NCI-H446 (cell line): Measurements from ENCODE around the gene COL25A1.

ENCODE experiments used
- DNase-seq, 2 experiments: peaks; one replicate each; lab custom pipeline; 2025; lab: John Stamatoyannopoulos, UW

The COL25A1 gene

DNA sequence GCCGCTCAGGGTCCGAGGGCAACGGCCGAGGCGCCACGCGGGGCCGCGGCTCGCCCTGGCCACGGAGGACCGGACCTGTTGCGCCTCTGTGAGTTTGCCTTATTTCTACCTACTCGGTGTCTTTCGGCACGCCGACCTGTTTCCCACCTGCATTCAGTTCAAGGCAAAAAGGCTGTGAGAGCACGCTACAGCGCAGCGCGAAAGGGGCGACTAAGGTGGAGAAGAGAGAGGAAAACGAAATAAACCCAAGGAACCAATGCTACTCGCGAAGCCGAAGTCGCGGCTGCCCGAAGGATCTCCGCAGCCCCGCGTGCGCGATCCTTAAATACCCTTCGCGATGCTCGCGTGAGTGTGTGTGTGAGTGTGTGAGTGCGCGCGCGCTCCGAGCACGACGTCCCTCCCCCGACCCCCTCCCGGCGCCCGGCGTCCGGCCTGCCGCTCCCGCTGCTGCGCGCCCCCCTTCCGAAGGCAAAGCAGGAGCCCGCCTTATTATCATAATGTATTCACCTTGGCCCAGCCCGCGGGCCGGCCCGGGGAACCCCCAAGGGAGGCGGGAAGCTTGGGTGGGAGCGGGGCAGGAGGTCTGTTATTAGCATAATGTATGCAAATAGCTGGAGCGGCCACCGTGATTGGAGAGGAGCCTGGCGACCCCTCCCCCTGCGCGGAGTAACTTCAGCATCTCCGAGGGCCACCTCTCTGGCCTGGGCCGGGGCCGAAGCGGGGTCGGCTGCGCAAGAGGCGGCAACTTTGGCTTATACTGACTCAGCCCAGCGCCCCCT lies at the start of gene COL25A1:
TSS of gene COL25A1 (minus strand) at position 298 of the 779 bp plus-strand sequence.
- DNase-seq: peak; percentile 61 to 73

DNA sequence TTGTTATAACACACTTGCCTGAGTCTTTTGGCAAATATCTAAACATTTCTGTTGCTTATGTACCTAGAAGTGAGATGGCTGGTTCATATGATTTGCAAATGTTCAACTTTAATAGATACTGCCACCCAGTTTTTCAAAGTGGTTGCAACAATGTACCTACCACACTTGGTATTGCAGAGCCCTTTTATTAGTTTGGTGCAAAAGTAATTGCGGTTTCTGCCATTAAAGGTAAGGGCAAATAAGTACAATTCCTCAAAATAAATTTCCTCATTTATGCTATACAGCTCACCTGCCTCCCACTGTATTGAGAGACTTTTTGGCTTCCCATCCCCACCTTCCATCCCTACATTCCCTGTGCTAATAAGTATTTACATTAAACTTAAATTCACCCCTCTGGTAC lies 47.7 kb upstream of the COL25A1 start:
- DNase-seq: no peak

DNA sequence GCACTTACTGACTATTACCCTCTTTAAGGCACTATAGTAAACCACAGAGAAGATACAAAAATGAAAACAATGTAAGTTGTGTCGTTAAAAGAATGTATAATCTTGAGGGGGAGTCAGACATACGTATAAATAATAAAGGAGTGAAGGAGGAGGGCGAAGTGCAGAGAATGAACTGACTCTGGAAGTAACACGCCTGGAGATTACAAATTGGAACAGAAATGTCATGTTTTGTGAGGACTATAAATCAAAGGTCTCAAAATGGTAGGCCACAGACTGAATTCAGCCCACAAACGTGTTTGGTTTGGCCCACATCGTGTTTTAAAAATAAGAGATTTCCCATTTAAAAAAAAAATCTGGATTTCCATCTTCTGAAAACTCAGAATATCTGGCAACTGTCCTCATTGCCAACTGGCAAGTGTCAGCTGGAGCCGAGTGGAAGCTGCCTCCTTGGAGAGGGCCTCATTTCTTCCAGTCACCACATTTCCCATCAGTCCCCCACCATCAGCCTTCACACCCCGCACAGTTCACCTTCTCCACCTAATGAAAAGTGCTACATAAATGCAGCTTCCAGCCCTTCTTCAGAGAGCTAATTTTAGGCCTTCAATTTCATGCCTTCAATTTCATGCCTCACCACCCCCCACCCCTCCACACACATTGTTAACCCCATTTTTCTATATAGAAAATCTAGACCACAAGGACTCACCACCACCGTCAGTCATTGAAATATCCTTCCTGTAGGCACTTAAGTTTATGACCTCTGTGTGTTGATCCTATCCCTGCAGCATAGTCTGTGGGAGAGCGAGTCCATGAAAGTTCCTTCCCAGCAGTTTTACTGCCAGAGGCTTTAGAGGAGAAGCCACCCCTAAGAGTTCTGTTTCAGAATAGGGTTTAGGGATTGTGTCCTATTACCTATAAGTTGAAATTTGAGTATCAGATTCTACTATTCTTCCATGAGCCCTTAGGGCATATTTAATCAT lies 32.0 kb upstream of the COL25A1 start:
- peak in 1 of 2 experiments; percentile 27 for DNase-seq

DNA sequence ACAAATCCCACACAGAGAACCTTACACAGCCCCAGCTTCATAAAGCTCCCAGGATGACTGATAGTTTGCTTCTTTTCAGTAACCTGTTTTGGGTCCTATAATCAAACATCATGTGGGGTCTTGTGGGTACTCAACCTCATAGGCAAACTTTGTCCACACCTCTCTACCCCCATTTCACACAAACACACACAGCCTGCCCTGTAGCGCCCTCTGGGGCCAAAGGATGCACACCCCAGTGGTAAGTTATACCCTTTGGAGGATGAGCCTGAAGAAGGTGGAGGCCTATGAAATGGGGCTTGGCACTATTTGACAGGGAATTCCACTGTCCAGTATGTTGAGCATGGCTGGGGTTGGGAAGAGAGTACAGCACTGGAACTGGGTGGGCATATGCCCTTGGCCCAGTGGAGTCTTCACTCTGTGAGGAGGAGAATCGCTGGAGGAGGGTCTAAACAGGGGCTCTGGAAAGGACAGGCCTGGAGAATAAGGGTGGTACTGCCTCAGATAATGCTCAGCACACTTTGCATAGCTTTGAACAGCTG lies 30.5 kb upstream of the COL25A1 start:
- no peak for DNase-seq

DNA sequence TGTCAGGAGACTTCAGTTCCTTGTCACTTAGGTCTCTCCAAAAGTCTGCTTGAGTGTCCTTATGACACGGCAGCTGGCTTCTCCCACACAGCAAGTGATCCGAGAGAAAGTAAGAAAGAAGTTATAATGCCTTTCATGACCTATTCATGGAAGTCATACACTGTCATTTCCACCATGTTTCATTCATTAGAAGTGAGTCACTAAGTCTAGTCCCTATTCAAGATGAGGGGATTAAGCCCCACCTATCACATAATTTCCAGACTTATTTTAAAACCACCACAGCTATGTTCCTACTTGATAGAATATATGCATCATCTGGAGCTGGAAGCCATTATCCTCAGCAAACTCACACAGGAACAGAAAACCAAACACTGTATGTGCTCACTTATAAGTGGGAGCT lies 25.2 kb upstream of the COL25A1 start:
- DNase-seq: no peak

DNA sequence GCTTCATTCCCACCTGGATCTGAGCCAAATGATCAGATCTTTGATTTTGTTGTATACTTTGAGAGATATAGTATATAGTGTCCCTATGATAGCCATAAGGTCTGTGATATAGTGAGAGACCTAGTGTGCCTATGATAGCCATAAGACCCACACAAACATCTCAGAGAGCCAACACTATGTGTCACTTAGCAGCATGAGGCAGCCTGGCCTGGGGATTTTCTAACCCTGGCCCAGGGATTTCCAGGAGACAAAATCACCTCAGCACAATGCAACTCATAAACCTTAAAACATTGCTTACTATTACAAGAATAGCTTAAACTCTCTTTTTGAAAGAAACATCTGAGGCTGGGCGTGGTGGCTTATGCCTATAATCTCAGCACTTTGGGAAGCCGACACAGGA lies 23.2 kb upstream of the COL25A1 start:
- no peak for DNase-seq

DNA sequence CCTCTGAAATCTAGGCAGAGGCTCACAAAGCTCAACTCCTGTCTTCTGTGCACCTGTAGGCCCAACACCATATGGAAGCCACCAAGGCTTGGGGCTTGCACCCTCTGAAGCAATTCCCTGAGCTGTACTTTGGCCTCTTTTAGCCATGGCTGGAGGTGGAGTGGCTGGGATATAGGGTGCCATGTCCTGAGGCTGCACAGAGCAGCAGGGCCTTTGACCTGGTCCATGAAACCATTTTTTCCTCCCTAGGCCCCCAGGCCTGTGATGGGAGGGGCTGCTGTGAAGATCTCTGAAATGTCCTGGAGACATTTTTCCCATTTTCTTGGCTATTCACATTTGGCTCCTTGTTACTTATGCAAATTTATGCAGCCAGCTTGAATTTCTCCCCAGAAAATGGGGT lies 20.9 kb upstream of the COL25A1 start:
- no peak for DNase-seq

DNA sequence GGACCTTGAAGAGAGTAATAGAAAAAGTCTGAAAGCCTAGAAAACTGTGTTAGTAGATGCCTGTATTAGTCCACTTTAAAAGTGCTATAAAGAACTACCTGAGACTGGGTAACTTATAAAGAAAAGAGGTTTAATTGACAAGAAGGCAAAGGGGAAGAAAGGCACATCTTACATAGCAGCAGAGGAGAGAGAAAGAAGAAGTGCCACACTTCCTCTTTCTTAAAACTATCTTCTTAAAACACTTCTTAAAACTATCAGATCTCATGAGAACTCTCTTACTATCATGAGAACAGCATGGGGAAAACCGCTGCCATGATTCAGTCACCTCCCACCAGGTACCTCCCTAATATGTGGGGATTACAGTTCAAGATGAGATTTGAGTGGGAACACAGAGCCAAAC lies 18.8 kb upstream of the COL25A1 start:
- no peak for DNase-seq

DNA sequence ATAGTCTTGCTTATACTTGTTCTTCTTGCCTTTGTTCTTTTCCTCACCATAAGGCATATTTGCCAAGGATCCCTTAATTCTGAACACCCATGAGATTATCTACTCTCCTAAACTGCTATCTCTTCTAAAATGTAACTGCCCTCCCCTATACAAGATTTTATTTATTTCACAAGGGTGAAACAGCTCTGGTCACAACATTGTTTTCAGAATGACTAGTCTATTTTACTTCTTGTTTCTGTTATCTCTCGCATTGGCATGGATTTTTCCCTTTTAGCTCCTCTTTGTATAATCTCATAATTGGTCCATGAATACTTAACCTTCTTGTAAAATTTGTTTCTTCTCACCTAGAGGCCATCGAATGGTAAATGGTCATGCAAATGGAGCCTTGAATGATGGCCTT lies 17.2 kb upstream of the COL25A1 start:
- DNase-seq: no peak

DNA sequence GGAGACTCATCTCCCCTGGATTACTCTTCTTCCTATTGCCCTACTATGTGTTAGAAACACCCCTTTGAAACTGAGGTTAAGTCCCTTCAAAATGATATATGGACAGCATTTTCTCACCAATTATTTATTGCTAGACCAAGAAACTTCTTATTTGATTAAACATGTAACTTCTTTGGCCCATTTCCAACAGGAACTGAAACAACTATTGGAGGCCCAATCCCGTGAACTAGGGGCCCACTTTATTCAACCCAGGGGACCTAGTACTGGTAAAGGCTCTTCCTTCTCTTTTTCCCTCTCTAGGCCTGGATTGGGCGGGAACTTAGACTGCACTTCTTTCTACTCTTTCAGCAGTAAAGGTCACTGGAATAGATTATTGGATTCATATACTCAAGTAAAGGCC lies 16.7 kb upstream of the COL25A1 start:
- DNase-seq: no peak

DNA sequence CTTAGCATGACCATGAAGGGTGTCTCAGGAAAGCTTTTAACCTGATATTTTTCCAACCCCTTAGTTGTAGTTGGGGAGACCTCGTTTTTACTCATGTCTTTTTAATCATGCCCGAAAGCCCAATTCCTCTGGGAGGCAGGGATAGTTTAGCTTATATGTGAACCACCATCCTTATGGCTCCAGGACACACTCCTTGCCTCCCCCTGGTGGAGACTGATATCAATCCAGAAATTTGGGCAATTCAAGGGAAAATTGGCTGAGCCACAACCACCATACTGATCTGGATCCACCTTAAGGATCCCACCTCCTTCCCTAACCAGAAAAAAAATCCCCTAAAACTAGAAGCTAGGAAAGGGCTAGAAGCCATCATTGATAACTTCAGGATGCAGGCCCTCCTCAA lies 13.4 kb upstream of the COL25A1 start:
- peak in 1 of 2 experiments; percentile 7 for DNase-seq

DNA sequence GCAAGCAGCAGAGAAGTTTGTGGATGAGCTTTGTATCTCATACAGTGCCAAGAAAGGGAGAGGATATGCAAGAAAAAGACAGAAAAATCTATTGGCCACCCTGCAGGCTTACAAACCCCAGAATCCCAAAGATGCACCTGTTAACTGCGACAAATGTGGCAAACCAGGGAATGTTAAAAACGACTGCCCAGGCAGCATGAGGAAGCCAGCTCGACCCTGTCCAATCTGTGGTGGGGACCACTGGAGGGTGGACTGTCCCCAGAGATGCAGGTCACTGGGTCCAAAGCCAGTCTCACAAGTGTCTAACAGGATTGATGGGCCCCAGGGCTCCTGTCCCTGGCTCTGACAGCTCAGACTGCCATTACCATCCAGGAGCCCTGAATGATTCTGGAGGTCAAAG lies 12.9 kb upstream of the COL25A1 start:
- DNase-seq: no peak

DNA sequence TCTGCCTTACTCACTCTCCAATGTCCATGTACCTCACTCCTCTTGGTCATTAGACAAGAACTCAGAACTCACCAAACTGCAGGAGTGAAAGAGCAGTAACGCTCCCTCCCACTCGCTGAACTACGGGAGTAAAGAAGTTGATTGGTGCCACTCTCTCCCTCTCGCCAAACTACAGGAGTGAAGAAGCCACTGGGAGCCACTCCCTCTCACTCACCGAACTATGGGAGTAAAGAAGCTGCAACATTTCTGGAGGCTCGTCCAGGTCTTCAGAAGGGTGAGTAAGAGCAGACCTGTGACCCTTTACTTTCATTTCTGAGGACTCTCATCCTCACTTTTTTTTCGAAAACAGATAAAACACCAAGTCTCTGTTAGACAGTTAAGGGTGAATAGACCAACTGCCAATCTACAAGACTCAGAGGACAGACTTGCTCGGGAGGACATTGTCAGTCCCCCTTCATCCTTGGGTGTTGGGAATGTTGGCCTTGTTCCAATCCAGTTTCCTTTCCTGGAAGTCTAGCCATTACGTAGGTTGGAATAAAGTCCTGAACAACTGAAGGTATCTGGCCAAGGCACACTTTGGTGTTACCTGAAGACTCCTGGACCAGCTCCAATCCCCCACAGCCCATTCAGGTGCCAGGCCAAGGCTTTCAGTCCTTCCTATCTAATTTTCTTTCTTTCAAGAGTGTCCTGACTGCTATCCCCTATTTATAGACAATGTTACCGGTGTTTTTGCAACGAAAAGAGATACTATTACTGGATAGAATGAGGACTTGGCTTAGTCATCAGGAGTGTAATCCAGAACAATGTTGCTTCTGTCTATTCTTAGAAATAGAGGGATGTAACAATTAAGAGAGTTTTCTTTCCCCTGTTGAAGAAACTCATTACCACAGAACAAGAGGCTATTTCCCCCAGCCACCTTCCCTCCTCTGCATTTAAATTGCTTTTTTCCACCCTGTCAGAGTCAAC lies 11.0 kb upstream of the COL25A1 start:
- DNase-seq: no peak

DNA sequence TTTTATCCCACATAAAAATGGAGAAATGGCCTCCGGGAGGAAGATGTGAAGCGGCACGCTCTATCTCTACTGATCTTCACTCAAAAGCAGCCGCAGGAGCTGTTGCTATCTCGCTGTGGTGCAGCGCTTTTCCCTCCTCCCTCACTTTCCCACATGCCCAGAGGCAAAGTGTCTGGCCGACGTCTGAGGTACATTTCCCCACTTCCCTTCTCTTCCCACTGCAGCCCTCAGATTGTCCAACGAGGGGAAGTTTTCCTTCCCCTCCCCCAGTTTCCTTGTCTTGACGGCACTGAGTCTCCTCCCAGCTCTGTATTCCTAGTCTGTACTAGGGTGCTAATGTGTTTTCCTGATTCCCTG lies 660 bp upstream of the COL25A1 start:
- DNase-seq: peak in 1 of 2 experiments; percentile 44

DNA sequence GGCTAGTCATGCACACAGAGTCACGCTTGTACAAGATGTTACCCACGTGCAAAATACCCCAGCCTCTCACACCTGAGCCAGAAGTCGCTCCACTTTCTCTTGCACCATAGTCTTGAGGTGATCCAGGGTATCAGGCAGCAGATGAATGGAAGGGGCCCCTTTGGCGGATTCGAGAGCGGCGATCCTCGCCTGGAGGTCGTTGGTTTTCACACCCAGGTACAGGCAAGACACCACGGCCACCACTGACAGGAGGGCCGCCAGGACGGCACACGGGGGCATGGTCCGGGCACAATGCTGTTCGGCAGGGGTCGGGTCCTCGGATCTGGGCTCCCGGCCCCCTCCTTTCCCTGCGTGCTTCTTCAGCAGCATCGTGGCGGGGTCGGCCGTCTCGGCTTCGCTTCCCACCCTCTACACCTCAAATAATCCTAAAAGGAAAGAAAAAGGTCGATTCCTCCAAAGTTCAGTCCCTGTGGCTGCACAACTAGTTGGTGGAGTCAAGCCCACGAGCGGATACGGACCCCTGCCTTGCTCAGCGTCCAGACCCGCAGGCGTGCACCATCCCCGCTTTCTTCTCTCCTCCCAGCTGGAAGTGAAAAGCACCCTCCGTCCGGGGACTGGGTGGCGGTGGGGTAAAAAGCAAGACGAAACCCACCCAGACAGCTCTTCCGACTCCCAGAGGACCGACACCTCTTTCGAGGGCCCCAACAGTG lies 652 bp downstream of the COL25A1 start:
- peak in 1 of 2 experiments; percentile 25 for DNase-seq

DNA sequence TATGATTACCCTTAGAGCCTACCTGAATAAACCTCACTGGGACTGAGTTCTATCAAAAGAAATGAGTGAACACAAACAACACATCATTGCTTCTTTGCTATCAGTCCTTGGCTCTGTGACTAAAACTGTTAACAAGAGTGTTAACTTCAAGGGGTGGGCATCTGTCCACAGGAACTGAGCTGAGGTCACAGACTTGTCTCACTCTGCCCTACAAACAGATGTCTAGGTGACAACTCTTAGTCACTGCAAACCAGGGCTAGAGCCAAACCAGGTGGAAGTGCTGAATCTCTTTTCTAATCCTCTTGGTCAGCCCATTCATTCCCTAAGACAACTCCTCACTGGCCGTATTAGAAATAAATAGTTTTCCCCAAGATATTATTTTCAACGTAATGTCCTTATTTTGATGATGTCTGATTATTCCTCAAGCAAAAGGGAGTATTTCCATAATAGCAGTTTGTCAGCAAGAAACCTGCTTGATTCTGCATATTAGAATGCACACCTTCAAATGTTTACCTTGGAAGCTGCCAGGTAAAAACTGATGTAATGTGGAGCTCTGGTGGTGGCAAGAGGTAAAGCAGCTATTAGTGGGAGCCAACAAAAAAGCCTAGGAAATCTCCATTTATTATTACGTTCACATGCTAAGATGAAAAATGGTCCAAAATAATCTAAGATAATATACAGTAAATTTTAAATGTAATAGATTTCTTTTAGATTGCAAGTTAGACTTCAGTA lies 4.0 kb downstream of the COL25A1 start:
- peak in 1 of 2 experiments; percentile 11 for DNase-seq

DNA sequence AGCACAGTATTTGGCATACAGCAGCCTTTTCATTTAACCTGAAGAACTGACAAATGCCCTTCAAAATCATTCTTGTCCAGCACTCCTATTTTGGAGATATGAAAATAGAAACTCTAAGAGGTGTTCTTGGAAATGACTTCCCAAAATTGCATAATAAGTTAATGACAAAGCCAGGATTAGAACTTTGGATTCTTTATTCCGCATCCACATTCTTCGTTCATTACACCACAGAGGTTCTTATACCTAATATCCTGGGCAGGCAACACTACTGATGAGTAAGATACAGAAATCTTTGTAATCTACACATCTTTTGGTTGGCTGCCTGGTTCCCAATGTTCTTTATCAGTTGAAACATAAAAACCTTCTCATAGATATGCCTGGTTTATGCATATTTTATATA lies 5.9 kb downstream of the COL25A1 start:
- no peak for DNase-seq

DNA sequence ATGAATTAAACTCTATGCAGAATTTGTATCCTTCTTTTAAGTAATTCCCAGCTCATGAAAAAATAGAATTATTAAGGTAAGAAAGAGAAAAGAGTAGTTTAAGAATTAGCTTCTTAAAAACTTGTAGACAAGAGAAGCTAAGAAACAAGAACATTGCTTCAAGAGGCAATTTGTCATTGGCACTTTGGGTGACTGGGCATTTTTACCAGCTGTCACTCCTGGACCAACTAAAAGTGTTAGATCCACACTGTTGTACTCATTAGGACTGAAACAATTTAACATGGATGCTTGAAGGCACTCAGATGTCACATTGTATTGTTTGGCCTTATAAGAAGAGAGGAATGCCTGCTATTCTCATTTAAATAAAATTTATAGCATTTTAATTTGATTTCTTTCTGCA lies 7.4 kb downstream of the COL25A1 start:
- no peak for DNase-seq

DNA sequence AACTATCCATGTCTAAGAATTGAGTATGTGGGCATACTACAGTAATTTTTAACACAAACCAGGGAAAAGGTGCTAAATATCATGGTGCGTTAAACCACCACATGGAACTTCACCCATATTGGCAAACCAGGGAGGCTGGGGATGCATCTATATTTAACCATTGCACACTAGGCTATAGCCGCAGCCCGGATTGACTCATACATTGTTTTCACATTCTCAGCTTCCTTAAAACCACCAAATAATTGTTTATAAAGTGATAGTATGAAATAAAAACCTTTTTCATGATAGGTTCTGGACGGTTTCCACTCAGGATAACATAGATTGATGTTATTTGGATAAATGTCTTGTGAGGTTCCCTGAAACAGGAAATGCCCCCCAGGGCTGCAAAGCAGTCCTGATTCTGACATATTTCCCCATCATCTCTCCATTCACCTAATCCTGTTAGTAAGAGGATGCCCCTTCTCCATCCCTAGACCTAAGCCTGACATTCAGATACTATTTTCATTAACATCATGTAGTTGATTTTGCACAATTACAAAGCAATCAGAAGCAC lies 7.9 kb downstream of the COL25A1 start:
- DNase-seq: no peak

DNA sequence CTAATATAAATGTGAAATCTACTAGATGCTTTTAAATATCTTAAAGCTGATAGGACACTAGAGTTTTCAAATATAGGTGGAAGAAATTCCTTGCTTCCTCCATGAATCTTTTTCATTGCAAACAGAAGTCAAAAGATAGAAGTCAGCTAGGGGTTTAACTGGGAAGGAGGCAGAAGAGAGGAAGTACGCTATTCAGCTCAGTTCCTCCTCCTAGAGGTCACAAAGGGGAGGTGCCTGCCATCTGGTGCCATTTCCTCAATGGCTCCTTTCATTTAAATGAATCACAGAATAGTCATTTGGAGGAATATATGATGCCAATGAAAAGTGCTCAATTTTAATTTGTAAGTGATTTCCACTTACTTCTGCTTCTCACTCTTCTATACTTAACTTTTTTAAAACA lies 8.5 kb downstream of the COL25A1 start:
- peak in 1 of 2 experiments; percentile 54 for DNase-seq
